Astrocyte (in vitro differentiated cells and primary cell): ENCODE results near the gene PPM1H. TPM values are rescaled to one million over a fixed set of nuclear protein-coding genes. Genes with fewer than 3 reads are reported as not detected.

ENCODE experiments used
- DNase-seq: peaks from one replicate; pipeline ENCODE4 v3.0.0-alpha.2; 2010; ENCODE audit warnings: low read depth
- FAIRE-seq: peaks from 2 replicates; lab custom pipeline; 2011; peaks lifted over from hg19 to GRCh38; lab: Jason Lieb, UNC
- H2AFZ ChIP-seq: 2 replicates; pipeline ENCODE4 v1.6.0; 2012; ENCODE audit warnings: low read depth, low read length, inconsistent platforms
- H3K27ac ChIP-seq: 2 replicates; pipeline ENCODE4 v1.5.1; 2011; ENCODE audit warnings: low read depth, low read length, inconsistent platforms
- H3K27me3 ChIP-seq: 2 replicates; pipeline ENCODE4 v1.6.0; 2011; ENCODE audit warnings: low read length, inconsistent platforms; ENCODE audit not compliant: insufficient read depth
- H3K36me3 ChIP-seq: 2 replicates; pipeline ENCODE4 v1.5.1; 2011; ENCODE audit warnings: low read length, inconsistent platforms; ENCODE audit not compliant: insufficient read depth
- H3K4me1 ChIP-seq: 2 replicates; pipeline ENCODE4 v1.5.1; 2011; ENCODE audit warnings: low read length, inconsistent platforms; ENCODE audit not compliant: insufficient read depth
- H3K4me2 ChIP-seq: 2 replicates; pipeline ENCODE4 v1.6.0; 2012; ENCODE audit warnings: low read length, inconsistent platforms
- H3K4me3 ChIP-seq: 2 replicates; pipeline ENCODE4 v1.5.1; 2011; ENCODE audit warnings: low read depth, mild to moderate bottlenecking, low read length, inconsistent platforms; ENCODE audit not compliant: insufficient read depth
- H3K79me2 ChIP-seq: 2 replicates; pipeline ENCODE4 v1.6.0; 2012; ENCODE audit warnings: mild to moderate bottlenecking, low read length, inconsistent platforms; ENCODE audit not compliant: insufficient read depth
- H3K9ac ChIP-seq: 2 replicates; pipeline ENCODE4 v1.6.0; 2012; ENCODE audit warnings: mild to moderate bottlenecking, low read length, inconsistent platforms
- H3K9me3 ChIP-seq: 2 replicates; pipeline ENCODE4 v1.5.1; 2012; ENCODE audit warnings: low read depth, mild to moderate bottlenecking, low read length, inconsistent platforms; ENCODE audit not compliant: insufficient read depth
- H4K20me1 ChIP-seq: 2 replicates; pipeline ENCODE4 v1.6.0; 2012; ENCODE audit warnings: low read length, inconsistent platforms; ENCODE audit not compliant: insufficient read depth
- H3K27ac Mint-ChIP-seq: one replicate; pipeline ENCODE4 v1.8.0; 2021; ENCODE audit warnings: mild to moderate bottlenecking, mixed read lengths; ENCODE audit not compliant: unreplicated experiment
- H3K27me3 Mint-ChIP-seq: one replicate; pipeline ENCODE4 v1.8.0; 2021; ENCODE audit warnings: low read depth, mixed read lengths; ENCODE audit not compliant: unreplicated experiment
- H3K36me3 Mint-ChIP-seq: one replicate; pipeline ENCODE4 v1.8.0; 2021; ENCODE audit warnings: low read depth, mixed read lengths; ENCODE audit not compliant: unreplicated experiment
- H3K4me1 Mint-ChIP-seq: one replicate; pipeline ENCODE4 v1.8.0; 2021; ENCODE audit warnings: low read depth, mixed read lengths; ENCODE audit not compliant: unreplicated experiment
- H3K4me3 Mint-ChIP-seq: one replicate; pipeline ENCODE4 v1.8.0; 2021; ENCODE audit warnings: mild to moderate bottlenecking, moderate library complexity, mixed read lengths; ENCODE audit not compliant: unreplicated experiment
- H3K9me3 Mint-ChIP-seq: one replicate; pipeline ENCODE4 v1.8.0; 2021; ENCODE audit warnings: mild to moderate bottlenecking, mixed read lengths; ENCODE audit not compliant: unreplicated experiment
- CTCF ChIP-seq: IDR thresholded peaks from 2 replicates; pipeline ENCODE4 v1.5.1; 2011; ENCODE audit warnings: low read depth, mild to moderate bottlenecking, inconsistent platforms, low read length, moderate library complexity; ENCODE audit not compliant: insufficient read depth
- EZH2 ChIP-seq: IDR thresholded peaks from 2 replicates; pipeline ENCODE4 v1.6.1; 2012; ENCODE audit warnings: mild to moderate bottlenecking, low read length, inconsistent platforms; ENCODE audit not compliant: insufficient read depth
- total RNA-seq: library from RNA; stranded (reverse); gene quantifications from 2 replicates; pipeline ENCODE4 v1.2.1, GENCODE V29; 2021

Gene PPM1H
- total RNA-seq, 1 donor from 2014 or later: 7.8 TPM

GRCh38 chr12:62976110-62976662 lies 41.2 kb upstream of the PPM1H start:
- Histone ChIP-seq H3K4me1 (no peaks in the 10 kb centered on the region), H3K79me2 (no peaks in the 10 kb centered on the region), H3K4me3 (no peak overlapping the region), H2AFZ (no peak overlapping the region), H3K27me3 (no peaks in the 10 kb centered on the region), H3K27ac (no peak overlapping the region), H3K9ac (no peak overlapping the region), H3K36me3 (no peaks in the 10 kb centered on the region), H3K9me3 (no peaks in the 10 kb centered on the region), H4K20me1 (no peaks in the 10 kb centered on the region), H3K4me2 (no peak overlapping the region)
- no peak for FAIRE-seq
- no peak overlapping the region for H3K27ac Mint-ChIP-seq
- H3K4me3 Mint-ChIP-seq: no peak overlapping the region
- no peak for DNase-seq
- H3K36me3 Mint-ChIP-seq: no peaks in the 10 kb centered on the region
- TF ChIP-seq CTCF (no peak), EZH2 (no peak)
- H3K27me3 Mint-ChIP-seq: peaks cover 5% of the 10 kb centered on the region
- H3K4me1 Mint-ChIP-seq: no peaks in the 10 kb centered on the region
- no peaks in the 10 kb centered on the region for H3K9me3 Mint-ChIP-seq

GRCh38 chr12:62971769-62972525 lies 37.0 kb upstream of the PPM1H start:
- Histone ChIP-seq H3K9me3 (no peaks in the 10 kb centered on the region), H3K27ac (no peak overlapping the region), H3K79me2 (no peaks in the 10 kb centered on the region), H3K4me3 (no peak overlapping the region), H2AFZ (no peak overlapping the region), H4K20me1 (no peaks in the 10 kb centered on the region), H3K4me1 (no peaks in the 10 kb centered on the region), H3K27me3 (no peaks in the 10 kb centered on the region), H3K9ac (no peak overlapping the region), H3K4me2 (no peak overlapping the region), H3K36me3 (no peaks in the 10 kb centered on the region)
- FAIRE-seq (no peak), DNase-seq (no peak)
- Mint-ChIP-seq H3K4me1 (no peaks in the 10 kb centered on the region), H3K4me3 (no peak overlapping the region), H3K36me3 (no peaks in the 10 kb centered on the region), H3K27me3 (peaks cover 5% of the 10 kb centered on the region), H3K9me3 (no peaks in the 10 kb centered on the region), H3K27ac (no peak overlapping the region)
- TF ChIP-seq EZH2 (no peak), CTCF (no peak)

- no peak overlapping the region for H3K27ac Mint-ChIP-seq
- H3K27me3 ChIP-seq: no peaks in the 10 kb centered on the region
- no peaks in the 10 kb centered on the region for H3K9me3 Mint-ChIP-seq
- TF ChIP-seq EZH2 (no peak), CTCF (no peak)
- no peak overlapping the region for H3K9ac ChIP-seq
- no peak overlapping the region for H3K4me3 Mint-ChIP-seq
- H2AFZ ChIP-seq: no peak overlapping the region
- no peaks in the 10 kb centered on the region for H3K4me1 Mint-ChIP-seq
- no peak for DNase-seq
- no peak for FAIRE-seq
- H3K9me3 ChIP-seq: no peaks in the 10 kb centered on the region
- H3K27ac ChIP-seq: no peak overlapping the region
- H3K4me1 ChIP-seq: no peaks in the 10 kb centered on the region
- H3K79me2 ChIP-seq: no peaks in the 10 kb centered on the region
- H3K4me2 ChIP-seq: no peak overlapping the region
- no peaks in the 10 kb centered on the region for H4K20me1 ChIP-seq
- H3K36me3 Mint-ChIP-seq: no peaks in the 10 kb centered on the region
- no peak overlapping the region for H3K4me3 ChIP-seq
- peaks cover 5% of the 10 kb centered on the region for H3K27me3 Mint-ChIP-seq
- H3K36me3 ChIP-seq: no peaks in the 10 kb centered on the region
Observed at GRCh38 chr12:62969695-62970094, 34.7 kb upstream of the PPM1H start.
